ENCODE data around the gene RUNDC3A.

GRCh38 chr17:44310188-44310587 is 1.8 kb downstream of the RUNDC3A start:
- TF ChIP-seq POLR2A (IDR thresholded peaks at IDR 0.05; ENCODE audit: low read depth) = no peak
- no peak for TF ChIP-seq CTCF (IDR thresholded peaks at IDR 0.05)
- no peak for TF ChIP-seq EP300 (IDR thresholded peaks at IDR 0.05)
